HUES48 (cell line): ENCODE measurements around the gene CRAT.

Experiments
- H3K27ac ChIP-seq: one replicate; pipeline ENCODE4 v1.7.0; 2013; ENCODE audit warnings: low read depth, low read length, inconsistent platforms
- H3K27me3 ChIP-seq: 2 replicates; pipeline ENCODE4 v1.6.1; 2013; ENCODE audit warnings: mild to moderate bottlenecking, low read length; ENCODE audit not compliant: control insufficient read depth, insufficient read depth
- H3K36me3 ChIP-seq: 2 replicates; pipeline ENCODE4 v1.6.1; 2013; ENCODE audit warnings: low read length; ENCODE audit not compliant: control insufficient read depth, insufficient read depth
- H3K4me1 ChIP-seq: 2 replicates; pipeline ENCODE4 v1.6.1; 2013; ENCODE audit warnings: mild to moderate bottlenecking, low read length; ENCODE audit not compliant: control insufficient read depth, insufficient read depth
- H3K4me3 ChIP-seq: 2 replicates; pipeline ENCODE4 v1.5.1; 2013; ENCODE audit warnings: mild to moderate bottlenecking, low read depth, low read length
- H3K9ac ChIP-seq: 2 replicates; pipeline ENCODE4 v1.6.1; 2013; ENCODE audit warnings: mild to moderate bottlenecking, low read depth, low read length, moderate library complexity
- H3K9me3 ChIP-seq: 2 replicates; pipeline ENCODE4 v1.6.1; 2013; ENCODE audit warnings: low read length; ENCODE audit not compliant: control insufficient read depth, insufficient read depth

Gene CRAT

GRCh38 chr9:129098328-129098727 is 12.3 kb downstream of the CRAT start:
- H3K4me3 ChIP-seq = no peak overlapping the region
- H3K36me3 ChIP-seq = no peaks in the 10 kb centered on the region
- no peak overlapping the region for H3K27ac ChIP-seq
- 0 out of 2 replicates have a peak, but pooled peaks cover 5% of the 10 kb centered on the region for H3K27me3 ChIP-seq
- H3K9ac ChIP-seq = no peak overlapping the region
- H3K9me3 ChIP-seq = no peaks in the 10 kb centered on the region
- no peaks in the 10 kb centered on the region for H3K4me1 ChIP-seq

GRCh38 chr9:129097671-129098306 is 12.8 kb downstream of the CRAT start:
- H3K27ac ChIP-seq = no peak overlapping the region
- H3K27me3 ChIP-seq = 0 out of 2 replicates have a peak, but pooled peaks cover 5% of the 10 kb centered on the region
- no peaks in the 10 kb centered on the region for H3K4me1 ChIP-seq
- no peaks in the 10 kb centered on the region for H3K9me3 ChIP-seq
- no peak overlapping the region for H3K9ac ChIP-seq
- H3K4me3 ChIP-seq = no peak overlapping the region
- no peaks in the 10 kb centered on the region for H3K36me3 ChIP-seq

- H3K9ac ChIP-seq = no peak overlapping the region
Observed at GRCh38 chr9:129095908-129096307, 14.7 kb downstream of the CRAT start.

GRCh38 chr9:129095170-129095667 is 15.4 kb downstream of the CRAT start:
- Histone ChIP-seq H3K9me3 (no peaks in the 10 kb centered on the region), H3K27me3 (no peaks in the 10 kb centered on the region), H3K4me3 (no peak overlapping the region), H3K9ac (no peak overlapping the region), H3K4me1 (no peaks in the 10 kb centered on the region), H3K27ac (no peak overlapping the region), H3K36me3 (peaks cover 3% of the 10 kb centered on the region; the same call in 1 of the 2 replicates)

More at GRCh38 chr9:129095908-129096307, 14.7 kb downstream of the CRAT start:
- H3K4me1 ChIP-seq = no peaks in the 10 kb centered on the region
- H3K4me3 ChIP-seq = no peak overlapping the region
- no peak overlapping the region for H3K27ac ChIP-seq
- no peaks in the 10 kb centered on the region for H3K36me3 ChIP-seq
- no peaks in the 10 kb centered on the region for H3K27me3 ChIP-seq
- H3K9me3 ChIP-seq = no peaks in the 10 kb centered on the region

- Histone ChIP-seq H3K9me3 (no peaks in the 10 kb centered on the region), H3K27me3 (no peaks in the 10 kb centered on the region), H3K4me1 (no peaks in the 10 kb centered on the region), H3K27ac (no peak overlapping the region), H3K9ac (no peak overlapping the region), H3K36me3 (peaks cover 10% of the 10 kb centered on the region), H3K4me3 (no peak overlapping the region)
Observed at GRCh38 chr9:129094387-129095169, 16.0 kb downstream of the CRAT start.

- Histone ChIP-seq H3K9ac (no peak overlapping the region), H3K4me3 (no peak overlapping the region), H3K36me3 (peaks cover 17% of the 10 kb centered on the region), H3K9me3 (no peaks in the 10 kb centered on the region), H3K4me1 (no peaks in the 10 kb centered on the region), H3K27me3 (no peaks in the 10 kb centered on the region), H3K27ac (no peak overlapping the region)
Observed at GRCh38 chr9:129093602-129094386, 16.8 kb downstream of the CRAT start.

- Histone ChIP-seq H3K27me3 (no peaks in the 10 kb centered on the region), H3K9ac (no peak overlapping the region), H3K36me3 (peaks cover 49% of the 10 kb centered on the region), H3K27ac (no peak overlapping the region), H3K4me1 (no peaks in the 10 kb centered on the region), H3K4me3 (no peak overlapping the region), H3K9me3 (no peaks in the 10 kb centered on the region)
Observed at GRCh38 chr9:129089246-129089645, 21.3 kb downstream of the CRAT start.

- H3K4me3 ChIP-seq = no peak overlapping the region
- H3K27me3 ChIP-seq = no peaks in the 10 kb centered on the region
- peaks cover 3% of the 10 kb centered on the region; the same call in 1 of the 2 replicates for H3K4me1 ChIP-seq
- H3K9ac ChIP-seq = no peak overlapping the region
- H3K27ac ChIP-seq = no peak overlapping the region
- H3K9me3 ChIP-seq = no peaks in the 10 kb centered on the region
- H3K36me3 ChIP-seq = peaks cover 41% of the 10 kb centered on the region
Observed at GRCh38 chr9:129084087-129084486, 26.5 kb downstream of the CRAT start.

- peaks cover 26% of the 10 kb centered on the region for H3K36me3 ChIP-seq
- no peaks in the 10 kb centered on the region for H3K9me3 ChIP-seq
- H3K27ac ChIP-seq = peak overlapping the region; percentile 92
- H3K9ac ChIP-seq = peak overlapping the region; percentile 48; the same call in 1 of the 2 replicates
- no peaks in the 10 kb centered on the region for H3K27me3 ChIP-seq
- H3K4me1 ChIP-seq = peaks cover 3% of the 10 kb centered on the region; the same call in 1 of the 2 replicates
- peak overlapping the region; percentile 84 for H3K4me3 ChIP-seq
Observed at GRCh38 chr9:129081388-129081904, 29.1 kb downstream of the CRAT start.

- peaks cover 20% of the 10 kb centered on the region for H3K36me3 ChIP-seq
- peak within 1 kb of the TSS; percentile 84 for H3K4me3 ChIP-seq
- H3K27me3 ChIP-seq = no peaks in the 10 kb centered on the region
- H3K4me1 ChIP-seq = peaks cover 3% of the 10 kb centered on the region; the same call in 1 of the 2 replicates
- H3K27ac ChIP-seq = peak within 1 kb of the TSS; percentile 92
- no peaks in the 10 kb centered on the region for H3K9me3 ChIP-seq
- peak within 1 kb of the TSS; percentile 50 for H3K9ac ChIP-seq
Observed at GRCh38 chr9:129080601-129081387, 29.8 kb downstream of the CRAT start, which contains the start of gene DOLPP1. TSS of gene DOLPP1 (plus strand) at chr9:129081111. CDS start at chr9:129081132, 21 bp downstream.
